SK-N-SH (cell line): ENCODE data around the gene RIN3. TPM values are rescaled to one million over a fixed set of nuclear protein-coding genes. Genes with fewer than 3 reads are reported as not detected.

Source experiments
- CTCF ChIA-PET: fragments of 300-600, 350-600 bp; formaldehyde crosslinking; extraction: SDS; loops from one replicate; lab custom pipeline; 2021; lab: Yijun Ruan, JAX
- POLR2A ChIA-PET: fragments of 350-600 bp; sonication (Branson Sonifier 250); formaldehyde crosslinking; extraction: SDS; loops from one replicate; lab custom pipeline; 2020; ENCODE audit warnings: antibody characterized with exemption, inconsistent platforms; lab: Yijun Ruan, JAX
- DNase-seq: peaks from one replicate; pipeline ENCODE4 v3.0.0; 2012
- H2AFZ ChIP-seq: fragments of 200-600 bp; sonication (generic); 2 replicates; pipeline ENCODE4 v1.8.1; 2016; ENCODE audit warnings: antibody characterized with exemption, mild to moderate bottlenecking, low read depth
- H3F3A ChIP-seq: fragments of 200-600 bp; sonication (generic); replicated peaks from 2 replicates; pipeline ENCODE3; 2016; ENCODE audit warnings: antibody characterized with exemption, mild to moderate bottlenecking; ENCODE audit not compliant: insufficient read depth
- H3K27ac ChIP-seq, 2 experiments: fragments of 200-500 bp in 1 of 2; fragments of 200-600 bp in 1 of 2; sonication (Bioruptor generic) in 1 of 2; sonication (generic), shearing (Covaris generic) in 1 of 2; 2 replicates each; pipeline versions ENCODE4 v1.5.1 to v1.6.1; 2014 to 2016; ENCODE audit warnings: low read depth in 2 of 2, inconsistent platforms in 1 of 2, low read length in 1 of 2, mild to moderate bottlenecking in 1 of 2, mixed read lengths in 1 of 2
- H3K27me3 ChIP-seq: fragments of 200-600 bp; sonication (generic), shearing (Covaris generic); 2 replicates; pipeline ENCODE4 v1.6.1; 2016; ENCODE audit warnings: mixed run types; ENCODE audit not compliant: insufficient read depth
- H3K36me3 ChIP-seq, 2 experiments: fragments of 200-500 bp in 1 of 2; fragments of 200-600 bp in 1 of 2; sonication (Bioruptor generic) in 1 of 2; sonication (generic) in 1 of 2; replicated peaks in 1 of 2; 2 replicates each; pipeline versions ENCODE3 to v1.5.1; 2014 to 2016; ENCODE audit warnings: low read length in 1 of 2, mild to moderate bottlenecking in 1 of 2; ENCODE audit not compliant: insufficient read depth in 2 of 2, control insufficient read depth in 1 of 2
- H3K4me1 ChIP-seq, 2 experiments: fragments of 200-500 bp in 1 of 2; fragments of 200-600 bp in 1 of 2; sonication (Bioruptor generic) in 1 of 2; sonication (generic), shearing (Covaris generic) in 1 of 2; 2 replicates each; pipeline versions ENCODE4 v1.5.1 to v1.6.1; 2014 to 2016; ENCODE audit warnings: low read depth in 1 of 2, low read length in 1 of 2, mixed run types in 1 of 2; ENCODE audit not compliant: insufficient read depth in 2 of 2, control insufficient read depth in 1 of 2
- H3K4me2 ChIP-seq: fragments of 200-600 bp; sonication (generic), shearing (Covaris generic); 2 replicates; pipeline ENCODE4 v1.6.1; 2017; ENCODE audit warnings: mixed run types
- H3K4me3 ChIP-seq, 2 experiments: fragments of 200-500 bp in 1 of 2; fragments of 200-600 bp in 1 of 2; sonication (Bioruptor generic) in 1 of 2; sonication (generic), shearing (Covaris generic) in 1 of 2; 2 replicates each; pipeline versions ENCODE4 v1.5.1 to v1.8.1; 2014 to 2016; ENCODE audit warnings: low read depth in 2 of 2, inconsistent platforms in 1 of 2, low read length in 1 of 2, mild to moderate bottlenecking in 1 of 2, mixed read lengths in 1 of 2, moderate library complexity in 1 of 2
- H3K79me2 ChIP-seq: fragments of 200-600 bp; sonication (generic); 2 replicates; pipeline ENCODE4 v1.8.1; 2017; ENCODE audit warnings: mild to moderate bottlenecking; ENCODE audit not compliant: insufficient read depth
- H3K9ac ChIP-seq: fragments of 200-600 bp; sonication (generic); 2 replicates; pipeline ENCODE4 v1.6.1; 2017; ENCODE audit warnings: mixed run types
- H3K9me2 ChIP-seq: fragments of 200-600 bp; sonication (generic); 2 replicates; pipeline ENCODE4 v1.6.1; 2017; ENCODE audit warnings: mixed run types
- H3K9me3 ChIP-seq: fragments of 200-600 bp; sonication (generic); 2 replicates; pipeline ENCODE4 v1.6.1; 2017; ENCODE audit warnings: mixed run types, mild to moderate bottlenecking, moderate library complexity
- H4K20me1 ChIP-seq: fragments of 200-600 bp; sonication (generic); 2 replicates; pipeline ENCODE4 v1.6.1; 2017; ENCODE audit warnings: mild to moderate bottlenecking, mixed run types; ENCODE audit not compliant: insufficient read depth
- CTCF ChIP-seq: fragments of 200-600 bp; sonication (generic); IDR thresholded peaks from 2 replicates; pipeline ENCODE4 v1.6.1; 2017; ENCODE audit warnings: antibody characterized with exemption, mild to moderate bottlenecking, moderate library complexity
- FOXJ3 ChIP-seq: sonication (generic); formaldehyde crosslinking; IDR thresholded peaks from 2 replicates; pipeline ENCODE4 v1.5.1; 2020; ENCODE audit warnings: mild to moderate bottlenecking, missing genetic modification reagents
- GATA2 ChIP-seq: sonication (generic); formaldehyde crosslinking; IDR thresholded peaks from 2 replicates; pipeline ENCODE4 v1.5.0; 2020; ENCODE audit warnings: mild to moderate bottlenecking, missing genetic modification reagents
- MEF2A ChIP-seq: IDR thresholded peaks from 2 replicates; pipeline ENCODE4 v1.4.0; 2012; ENCODE audit warnings: low read depth, borderline replicate concordance
- SIN3A ChIP-seq: IDR thresholded peaks from 2 replicates; pipeline ENCODE4 v1.6.1; 2012; ENCODE audit warnings: low read depth, mild to moderate bottlenecking, low read length, moderate library complexity, borderline replicate concordance
- YY1 ChIP-seq: IDR thresholded peaks from 2 replicates; pipeline ENCODE4 v1.4.0; 2012; ENCODE audit warnings: low read depth, mild to moderate bottlenecking
- WGBS: methylation state at CpG from one replicate; pipeline ENCODE4 v1.1.6; 2017; ENCODE audit warnings: low lambda C conversion rate; 5-methylcytosine and 5-hydroxymethylcytosine counted together
- polyA plus RNA-seq, 3 experiments: library from polyadenylated mRNA; depleted of rRNA; stranded (reverse); fragments of >200 nt; gene quantifications; 2 replicates each; pipeline ENCODE4 v1.2.3, GENCODE V29; 2012
- TF ChIP-seq, protein P1 (sequence below): fragments of 150-350 bp; IDR thresholded peaks from 2 replicates; pipeline ENCODE4 v1.6.1; 2016; ENCODE audit warnings: mild to moderate bottlenecking, low read depth, low read length

Gene RIN3
- polyA plus RNA-seq, 1 of the 3 experiments (the other 2 are of a cell fraction) = 12.4 TPM

DNA sequence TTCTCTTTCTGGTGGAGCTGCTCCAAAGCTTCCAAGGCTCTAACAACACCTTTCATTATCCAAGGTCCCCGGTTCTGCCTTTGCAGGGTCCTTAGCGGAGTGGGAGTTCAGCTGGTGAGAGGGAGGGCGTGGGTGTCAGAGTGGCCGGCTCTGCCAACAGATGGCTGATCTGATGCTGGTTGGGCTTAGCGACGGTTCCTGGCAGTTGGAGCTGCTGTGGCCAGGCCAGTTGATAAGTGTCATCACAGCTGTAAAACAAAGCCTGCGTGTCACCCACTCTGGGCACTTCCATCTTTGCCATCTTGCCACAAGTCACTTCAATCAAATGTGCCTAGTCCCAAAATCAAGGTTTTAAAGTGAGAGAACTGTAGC, 36.3 kb downstream of the RIN3 start:
- POLR2A ChIA-PET = no interaction called here
- Histone ChIP-seq H3K9me3 (no peaks in the 10 kb centered on the region), H3K27ac (no peak overlapping the region), H3K4me3 (no peak overlapping the region), H3K36me3 (no peaks in the 10 kb centered on the region), H3K9me2 (no peaks in the 10 kb centered on the region), H3K27me3 (no peaks in the 10 kb centered on the region), H3K4me2 (no peak overlapping the region), H3K79me2 (peaks cover 21% of the 10 kb centered on the region), H3K9ac (no peak overlapping the region), H3F3A (peaks cover 12% of the 10 kb centered on the region), H4K20me1 (no peaks in the 10 kb centered on the region), H2AFZ (no peak overlapping the region), H3K4me1 (peaks cover 0 to 8% of the 10 kb centered on the region in 2 experiments; a peak in 1 of 4 replicates)
- 86% methylated on average over 5 of the region's 7 CpGs for WGBS
- DNase-seq = no peak
- TF ChIP-seq GATA2 (no peak), FOXJ3 (CRISPR knock-in tag) (no peak)
- CTCF ChIA-PET = no interaction called here

DNA sequence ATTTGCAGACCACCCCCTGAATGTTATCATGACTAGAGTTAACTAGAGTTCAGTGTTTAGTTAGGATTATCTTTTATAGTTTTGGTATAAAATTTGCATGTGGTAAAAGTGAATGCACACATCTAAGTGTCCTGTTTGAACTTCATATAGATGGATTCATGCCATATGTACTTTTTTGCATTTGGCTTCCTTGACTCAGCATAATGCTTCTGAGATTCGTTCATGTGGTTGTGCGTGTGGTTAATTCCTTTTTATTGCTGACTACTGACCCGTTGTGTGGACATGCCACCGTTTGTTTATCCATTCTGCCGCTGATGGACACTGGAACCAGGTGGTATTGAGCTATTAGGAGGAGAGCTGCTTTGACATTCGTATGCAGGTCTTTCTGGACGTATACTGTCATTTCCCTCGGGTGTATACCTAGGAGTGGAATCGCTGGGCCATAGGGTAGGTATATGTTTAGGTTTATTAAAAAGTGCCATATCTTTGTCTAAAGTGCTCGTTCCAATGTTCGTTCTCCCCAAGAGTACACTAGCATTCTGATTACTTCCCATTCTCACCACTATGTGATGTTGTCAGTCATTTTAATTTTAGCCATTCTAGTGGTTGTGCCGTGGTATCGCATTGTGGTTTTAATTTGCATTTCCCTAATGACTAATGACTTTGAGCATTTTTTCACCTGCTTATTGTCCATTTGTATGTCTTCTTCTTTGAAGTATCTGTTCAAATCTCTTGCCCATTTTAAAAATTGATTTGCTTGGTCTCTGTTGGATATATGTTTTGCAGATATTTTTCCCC, 37.7 kb downstream of the RIN3 start:
- H4K20me1 ChIP-seq = no peaks in the 10 kb centered on the region
- H2AFZ ChIP-seq = no peak overlapping the region
- H3K9ac ChIP-seq = no peak overlapping the region
- H3K9me2 ChIP-seq = no peaks in the 10 kb centered on the region
- H3K9me3 ChIP-seq = no peaks in the 10 kb centered on the region
- 61% methylated on average over 13 of the region's 13 CpGs for WGBS
- H3K4me2 ChIP-seq = no peak overlapping the region
- ChIA-PET POLR2A (no interaction called here), CTCF (no interaction called here)
- no peak overlapping the region for H3K27ac ChIP-seq
- H3K36me3 ChIP-seq = peaks cover 0 to 5% of the 10 kb centered on the region in 2 experiments
- peaks cover 0 to 8% of the 10 kb centered on the region in 2 experiments; a peak in 1 of 4 replicates for H3K4me1 ChIP-seq
- peaks cover 4% of the 10 kb centered on the region for H3F3A ChIP-seq
- H3K27me3 ChIP-seq = no peaks in the 10 kb centered on the region
- no peak overlapping the region for H3K4me3 ChIP-seq
- H3K79me2 ChIP-seq = peaks cover 11% of the 10 kb centered on the region
- TF ChIP-seq CTCF (peak; percentile 12; the same call in 1 of the 2 replicates), GATA2 (no peak)
- TF ChIP-seq, all 33 proteins: peak for 1
- DNase-seq = no peak

DNA sequence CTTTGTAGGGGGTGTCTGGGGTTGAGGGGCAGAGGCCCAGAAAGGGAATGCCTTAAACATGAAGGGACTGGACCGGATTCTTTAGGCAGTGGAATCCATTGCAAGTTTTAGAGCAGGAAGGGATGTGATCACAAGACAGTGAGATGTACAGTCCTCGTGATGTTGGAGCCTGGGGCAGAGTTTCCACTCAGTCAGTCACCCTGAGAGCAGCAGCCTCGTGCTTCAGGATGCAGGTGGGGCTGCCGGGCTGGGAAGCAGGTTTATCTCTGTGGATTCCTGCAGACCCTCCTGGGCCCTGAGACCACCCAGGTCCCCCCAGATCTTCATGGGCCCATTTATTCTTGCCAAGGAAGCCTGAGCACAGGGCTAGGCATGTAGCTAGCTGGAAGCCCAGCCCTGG, 38.5 kb downstream of the RIN3 start:
- peaks cover 0 to 5% of the 10 kb centered on the region in 2 experiments; a peak in 1 of 4 replicates for H3K4me1 ChIP-seq
- H3K9me3 ChIP-seq = no peaks in the 10 kb centered on the region
- no peaks in the 10 kb centered on the region for H3K27me3 ChIP-seq
- no peaks in the 10 kb centered on the region for H3K9me2 ChIP-seq
- H4K20me1 ChIP-seq = no peaks in the 10 kb centered on the region
- peaks cover 6% of the 10 kb centered on the region; the same call in 1 of the 2 replicates for H3K79me2 ChIP-seq
- no peak for TF ChIP-seq MEF2A
- TF ChIP-seq, protein P1, sequence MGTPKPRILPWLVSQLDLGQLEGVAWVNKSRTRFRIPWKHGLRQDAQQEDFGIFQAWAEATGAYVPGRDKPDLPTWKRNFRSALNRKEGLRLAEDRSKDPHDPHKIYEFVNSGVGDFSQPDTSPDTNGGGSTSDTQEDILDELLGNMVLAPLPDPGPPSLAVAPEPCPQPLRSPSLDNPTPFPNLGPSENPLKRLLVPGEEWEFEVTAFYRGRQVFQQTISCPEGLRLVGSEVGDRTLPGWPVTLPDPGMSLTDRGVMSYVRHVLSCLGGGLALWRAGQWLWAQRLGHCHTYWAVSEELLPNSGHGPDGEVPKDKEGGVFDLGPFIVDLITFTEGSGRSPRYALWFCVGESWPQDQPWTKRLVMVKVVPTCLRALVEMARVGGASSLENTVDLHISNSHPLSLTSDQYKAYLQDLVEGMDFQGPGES = no peak
- no peak for TF ChIP-seq YY1
- TF ChIP-seq SIN3A = no peak
- ChIA-PET CTCF (interaction anchor here (0.5 kb wide), 1 partner anchor 336 kb away, joined by 3 read pairs; no protein-coding TSS in a partner anchor), POLR2A (no interaction called here)
- peaks cover 4 to 8% of the 10 kb centered on the region in 2 experiments for H3K36me3 ChIP-seq
- no peak overlapping the region for H3K4me3 ChIP-seq
- no peak overlapping the region for H3K4me2 ChIP-seq
- H2AFZ ChIP-seq = no peak overlapping the region
- DNase-seq = no peak
- no peak overlapping the region for H3K9ac ChIP-seq
- no peak overlapping the region for H3K27ac ChIP-seq
- WGBS = 50% methylated on average over 4 of the region's 4 CpGs
- H3F3A ChIP-seq = peaks cover 4% of the 10 kb centered on the region
